IMR-90 (cell line): Measurements from ENCODE around the gene RAD51B. TPM values are rescaled to one million over a fixed set of nuclear protein-coding genes. Genes with fewer than 3 reads are reported as not detected.
"Not testable (repeated sequence)": the region's sequence is repeated elsewhere in the genome, so short reads cannot be mapped to it uniquely, and the experiment has no call there.

Source experiments
- ATAC-seq: fragments of 200-7000 bp; cut with Tn5 transposase; 2 replicates; pipeline ENCODE4 v1.9.1; 2020; ENCODE audit warnings: low read depth, mild to moderate bottlenecking, moderate library complexity
- BruUV-seq: library from RNA; stranded (reverse); fragments of 400-500 nt; replicated peaks from 2 replicates; lab custom pipeline; 2021; lab: Mats Ljungman, UMichigan
- CTCF ChIA-PET: fragments of 300-600 bp; formaldehyde crosslinking; extraction: SDS; loops from one replicate; lab custom pipeline; 2021; ENCODE audit warnings: antibody characterized with exemption; lab: Yijun Ruan, JAX
- POLR2A ChIA-PET: fragments of 300-600 bp; sonication (Branson Sonifier 250); formaldehyde crosslinking; loops from one replicate; lab custom pipeline; 2022; ENCODE audit warnings: antibody characterized with exemption; ENCODE audit not compliant: unreplicated experiment; lab: Charles Lee
- DNase-seq: peaks from one replicate; pipeline ENCODE4 v3.0.0; 2013
- H2AFZ ChIP-seq: replicated peaks from 2 replicates; pipeline ENCODE3; 2013; ENCODE audit warnings: low read length, mild to moderate bottlenecking; ENCODE audit not compliant: poor library complexity
- H2AK5ac ChIP-seq: 2 replicates; pipeline ENCODE4 v1.6.1; 2013; ENCODE audit warnings: low read depth, low read length, inconsistent platforms
- H2AK9ac ChIP-seq: replicated peaks from 2 replicates; pipeline ENCODE3; 2013; ENCODE audit warnings: mild to moderate bottlenecking, low read depth, low read length, moderate library complexity; ENCODE audit not compliant: poor library complexity
- H2BK120ac ChIP-seq: 2 replicates; pipeline ENCODE4 v1.6.1; 2013; ENCODE audit warnings: low read depth, low read length, inconsistent platforms
- H2BK15ac ChIP-seq: 3 replicates; pipeline ENCODE4 v1.6.1; 2013; ENCODE audit warnings: low read depth, low read length, inconsistent platforms
- H2BK20ac ChIP-seq: 2 replicates; pipeline ENCODE4 v1.6.1; 2013; ENCODE audit warnings: low read depth, mild to moderate bottlenecking, inconsistent platforms, low read length, moderate library complexity
- H2BK5ac ChIP-seq: 2 replicates; pipeline ENCODE4 v1.6.1; 2013; ENCODE audit warnings: mild to moderate bottlenecking, low read depth, low read length, inconsistent platforms; ENCODE audit not compliant: poor library complexity, severe bottlenecking
- H3K14ac ChIP-seq: replicated peaks from 2 replicates; pipeline ENCODE4 v1.6.1; 2013; ENCODE audit warnings: low read depth, low read length, inconsistent platforms
- H3K18ac ChIP-seq: 2 replicates; pipeline ENCODE4 v1.6.1; 2013; ENCODE audit warnings: low read depth, low read length, control low read depth
- H3K23ac ChIP-seq: 2 replicates; pipeline ENCODE4 v1.6.1; 2013; ENCODE audit warnings: low read depth, low read length, inconsistent platforms
- H3K27ac ChIP-seq: 2 replicates; pipeline ENCODE4 v1.5.1; 2013; ENCODE audit warnings: mild to moderate bottlenecking, control low read depth, low read length; ENCODE audit not compliant: insufficient read depth
- H3K27me3 ChIP-seq: 2 replicates; pipeline ENCODE4 v1.6.1; 2013; ENCODE audit warnings: low read length; ENCODE audit not compliant: control insufficient read depth, insufficient read depth
- H3K36me3 ChIP-seq: 2 replicates; pipeline ENCODE4 v1.6.1; 2013; ENCODE audit warnings: low read length, mixed read lengths; ENCODE audit not compliant: control insufficient read depth, insufficient read depth
- H3K4ac ChIP-seq: 2 replicates; pipeline ENCODE4 v1.6.1; 2013; ENCODE audit warnings: low read depth, low read length, inconsistent platforms
- H3K4me1 ChIP-seq: 2 replicates; pipeline ENCODE4 v1.6.1; 2013; ENCODE audit warnings: low read length, mixed read lengths; ENCODE audit not compliant: control insufficient read depth, insufficient read depth
- H3K4me2 ChIP-seq: 2 replicates; pipeline ENCODE4 v1.6.1; 2013; ENCODE audit warnings: low read depth, mild to moderate bottlenecking, control low read depth, low read length, moderate library complexity
- H3K4me3 ChIP-seq: 2 replicates; pipeline ENCODE4 v1.5.1; 2013; ENCODE audit warnings: low read depth, mild to moderate bottlenecking, control low read depth, low read length, moderate library complexity; ENCODE audit not compliant: insufficient read depth
- H3K56ac ChIP-seq: 2 replicates; pipeline ENCODE4 v1.6.1; 2013; ENCODE audit warnings: low read length, inconsistent platforms; ENCODE audit not compliant: insufficient read depth; ENCODE audit errors: extremely low read depth
- H3K79me1 ChIP-seq, 2 experiments: 2 replicates each; pipeline ENCODE4 v1.6.1; 2013; ENCODE audit warnings: low read length in 2 of 2, inconsistent platforms in 1 of 2, low read depth in 1 of 2
- H3K9ac ChIP-seq: 2 replicates; pipeline ENCODE4 v1.6.1; 2013; ENCODE audit warnings: low read depth, low read length, control low read depth
- H3K9me1 ChIP-seq: 2 replicates; pipeline ENCODE4 v1.6.1; 2013; ENCODE audit warnings: low read length, inconsistent platforms; ENCODE audit not compliant: insufficient read depth
- H3K9me3 ChIP-seq: 2 replicates; pipeline ENCODE4 v1.6.1; 2013; ENCODE audit warnings: low read length; ENCODE audit not compliant: control insufficient read depth, insufficient read depth
- H4K20me1 ChIP-seq: 2 replicates; pipeline ENCODE4 v1.6.1; 2013; ENCODE audit warnings: low read length, inconsistent platforms; ENCODE audit not compliant: insufficient read depth
- H4K5ac ChIP-seq: 2 replicates; pipeline ENCODE4 v1.6.1; 2013; ENCODE audit warnings: mild to moderate bottlenecking, low read depth, low read length, control low read depth
- H4K8ac ChIP-seq, 2 experiments: 2 replicates each; pipeline ENCODE4 v1.6.1; 2013; ENCODE audit warnings: low read depth in 2 of 2, low read length in 2 of 2, control low read depth in 1 of 2, inconsistent platforms in 1 of 2
- H4K91ac ChIP-seq: 2 replicates; pipeline ENCODE4 v1.6.1; 2013; ENCODE audit warnings: low read depth, low read length, inconsistent platforms; ENCODE audit not compliant: insufficient read depth
- POLR2A ChIP-seq: IDR thresholded peaks from 2 replicates; pipeline ENCODE4 v1.6.1; 2012; ENCODE audit warnings: mild to moderate bottlenecking, low read depth, low read length
- WGBS, 2 experiments: methylation state at CpG; one replicate each; pipeline versions ENCODE4 v1.1.5 to v1.1.7; 2013; ENCODE audit warnings: missing lambda C conversion rate in 2 of 2; ENCODE audit not compliant: insufficient read length in 1 of 2; ENCODE audit errors: extremely low coverage in 2 of 2; 5-methylcytosine and 5-hydroxymethylcytosine counted together
- dilution Hi-C: fragments of 300-500 bp; cut with HindIII; formaldehyde crosslinking; loops from one replicate; pipeline ENCODE4 v1.14.3; 2018; ENCODE audit warnings: low sequenced_read_pairs; ENCODE audit not compliant: unreplicated experiment
- in situ Hi-C: fragments of 300-500 bp; cut with MboI; formaldehyde crosslinking; loops from 3 replicates; pipeline ENCODE4 v1.14.3; 2019; ENCODE audit warnings: low sequenced_read_pairs, inconsistent platforms, mixed read lengths
- intact Hi-C: fragments of 100-400 bp; cut with micrococcal nuclease; formaldehyde crosslinking; loops from 2 replicates; pipeline ENCODE4 v1.10.0; 2022
- polyA plus RNA-seq, 3 experiments: library from polyadenylated mRNA; depleted of rRNA; stranded (reverse); fragments of >200 nt; gene quantifications; 2 replicates each; pipeline ENCODE4 v1.2.3, GENCODE V29; 2012; ENCODE audit warnings: low replicate concordance in 1 of 3
- total RNA-seq: library from RNA; depleted of rRNA; stranded (reverse); fragments of >200 nt; gene quantifications from 2 replicates; pipeline ENCODE4 v1.2.3, GENCODE V29; 2012

RAD51B gene
- total and polyA plus RNA-seq, 2 of the 4 experiments (the other 2 are of a cell fraction) = 5.1 to 18.8 TPM

DNA sequence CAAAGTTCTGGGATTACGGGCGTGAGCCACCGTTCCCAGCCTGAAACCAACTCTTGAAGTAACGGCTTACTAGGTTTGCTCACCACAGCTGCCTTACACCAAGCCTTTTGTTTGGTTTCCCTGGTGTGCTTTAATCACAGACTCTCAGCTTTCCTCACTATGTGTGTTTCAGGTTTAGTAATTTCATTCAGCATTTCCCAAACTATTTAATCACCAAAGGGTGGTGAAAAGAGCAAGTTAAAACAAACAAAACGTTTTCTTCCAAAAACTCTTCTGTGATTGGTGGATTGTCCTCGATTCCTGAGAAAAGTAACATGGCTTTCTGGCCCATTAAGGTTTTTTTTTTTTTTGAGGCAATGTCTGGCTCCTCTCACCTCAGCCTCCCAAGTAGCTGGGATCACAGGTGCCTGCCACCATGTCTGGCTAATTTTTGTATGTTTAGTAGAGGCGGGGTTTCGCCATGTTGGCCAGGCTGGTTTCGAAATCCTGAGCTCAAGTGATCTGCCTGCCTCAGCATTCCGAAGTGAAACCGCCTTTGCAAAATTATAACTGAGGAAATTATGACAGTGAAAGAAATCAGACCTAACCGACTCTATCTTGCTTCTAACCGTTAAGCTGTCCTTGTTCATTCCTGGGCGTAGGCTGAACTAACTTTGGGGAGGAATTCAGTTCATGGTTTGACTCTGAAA, 1.7 kb upstream of the RAD51B start:
- Histone ChIP-seq H3K27me3 (no peaks in the 10 kb centered on the region), H2BK15ac (no peak overlapping the region), H3K56ac (no peak overlapping the region), H2BK20ac (no peak overlapping the region), H3K4me2 (no peak overlapping the region), H3K27ac (no peak overlapping the region), H2AFZ (no peak overlapping the region), H4K5ac (no peak overlapping the region), H3K23ac (no peak overlapping the region), H3K4me3 (no peak overlapping the region), H3K14ac (no peak overlapping the region), H3K36me3 (no peaks in the 10 kb centered on the region), H4K8ac (no peak overlapping the region), H4K91ac (no peak overlapping the region), H3K79me1 (peaks cover 6 to 35% of the 10 kb centered on the region in 2 experiments), H3K9ac (no peak overlapping the region), H3K4ac (no peak overlapping the region), H2AK9ac (no peak overlapping the region), H2BK120ac (no peak overlapping the region), H3K4me1 (peaks cover 2% of the 10 kb centered on the region; the same call in 1 of the 2 replicates), H3K18ac (no peak overlapping the region), H2BK5ac (no peak overlapping the region), H3K9me1 (peaks cover 3% of the 10 kb centered on the region; the same call in 1 of the 2 replicates), H4K20me1 (no peaks in the 10 kb centered on the region), H3K9me3 (no peaks in the 10 kb centered on the region), H2AK5ac (no peak overlapping the region)
- no peak for ATAC-seq
- in situ Hi-C loops (no loop called here), dilution Hi-C loops (no loop called here), intact Hi-C loops (no loop called here)
- WGBS, 2 experiments = 89% methylated on average over 5 of the region's 14 CpGs; no CpG with 5 or more reads in 1 of the 2 experiments
- BruUV-seq = no TSS peak
- ChIA-PET CTCF (no interaction called here), POLR2A (no interaction called here)
- no peak for TF ChIP-seq POLR2A
- no peak for DNase-seq

GRCh38 chr14:67818476-67818875, 1.1 kb upstream of the RAD51B start:
- H3K27me3 ChIP-seq, H2BK5ac ChIP-seq, H2BK15ac ChIP-seq, CTCF ChIA-PET, H3K4me1 ChIP-seq, ATAC-seq, H4K5ac ChIP-seq, H3K4me2 ChIP-seq, H3K36me3 ChIP-seq, H4K8ac ChIP-seq, POLR2A ChIA-PET, H3K18ac ChIP-seq, BruUV-seq, H3K27ac ChIP-seq, H4K91ac ChIP-seq, in situ Hi-C loops, H2BK20ac ChIP-seq, H3K56ac ChIP-seq, H2AK5ac ChIP-seq, H3K9me1 ChIP-seq, dilution Hi-C loops, H3K4ac ChIP-seq, H3K23ac ChIP-seq, H3K14ac ChIP-seq, H3K9me3 ChIP-seq, H2BK120ac ChIP-seq, H3K4me3 ChIP-seq, H2AK9ac ChIP-seq, H3K9ac ChIP-seq, H4K20me1 ChIP-seq, intact Hi-C loops, H2AFZ ChIP-seq, DNase-seq: not testable (repeated sequence)
- H3K79me1 ChIP-seq = peaks cover 6 to 35% of the 10 kb centered on the region in 2 experiments
- WGBS, 2 experiments = 92% methylated on average over 4 of the region's 6 CpGs; no CpG with 5 or more reads in 1 of the 2 experiments
